Measurements from ENCODE around the gene EFNA1. TPM values are rescaled to one million over a fixed set of nuclear protein-coding genes. Genes with fewer than 3 reads are reported as not detected.

Gene EFNA1
- total and polyA plus RNA-seq, 2 experiments from 2014 or later, result 78.7 to 172 TPM

DNA sequence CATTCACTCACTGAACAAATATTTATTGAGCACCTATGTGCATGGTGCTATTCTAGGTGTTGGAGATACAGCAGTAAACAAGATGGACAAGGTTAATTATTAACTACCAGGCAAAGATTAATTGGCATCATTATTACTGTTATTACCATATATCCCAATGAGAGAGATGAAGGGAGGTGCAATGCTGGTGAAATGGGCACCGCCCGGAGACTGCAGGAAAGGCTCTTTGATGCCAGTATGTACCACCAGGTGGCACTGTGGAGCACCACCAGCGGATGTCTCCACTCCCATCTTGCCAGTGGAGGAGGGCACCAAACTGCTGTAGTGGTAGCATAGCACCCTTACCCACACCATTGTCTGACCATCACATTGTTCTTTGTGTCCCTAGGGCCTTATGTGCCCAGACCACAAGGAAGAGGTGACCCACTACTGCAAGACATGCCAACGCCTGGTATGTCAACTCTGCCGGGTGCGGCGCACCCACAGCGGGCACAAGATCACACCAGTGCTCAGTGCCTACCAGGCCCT, 48.9 kb downstream of the EFNA1 start:
- Histone ChIP-seq H3K27me3 (peaks cover 5% of the 10 kb centered on the region), H3K36me3 (replicated peaks; ENCODE audit: insufficient read depth, low read depth) (no peaks in the 10 kb centered on the region), H3K4me1 (ENCODE audit: insufficient read depth) (peaks cover 13% of the 10 kb centered on the region), H3K79me2 (peaks cover 10% of the 10 kb centered on the region), H3K9me3 (ENCODE audit: low read depth) (no peaks in the 10 kb centered on the region), H3K9me2 (replicated peaks; ENCODE audit: insufficient read depth) (no peaks in the 10 kb centered on the region), H3K27ac (no peak overlapping the region), H4K20me1 (ENCODE audit: insufficient read depth, poor library complexity, severe bottlenecking) (no peaks in the 10 kb centered on the region), H3K4me3 (no peak overlapping the region), H2AFZ (no peak overlapping the region), H3K4me2 (no peak overlapping the region)
- TF ChIP-seq, protein P1, sequence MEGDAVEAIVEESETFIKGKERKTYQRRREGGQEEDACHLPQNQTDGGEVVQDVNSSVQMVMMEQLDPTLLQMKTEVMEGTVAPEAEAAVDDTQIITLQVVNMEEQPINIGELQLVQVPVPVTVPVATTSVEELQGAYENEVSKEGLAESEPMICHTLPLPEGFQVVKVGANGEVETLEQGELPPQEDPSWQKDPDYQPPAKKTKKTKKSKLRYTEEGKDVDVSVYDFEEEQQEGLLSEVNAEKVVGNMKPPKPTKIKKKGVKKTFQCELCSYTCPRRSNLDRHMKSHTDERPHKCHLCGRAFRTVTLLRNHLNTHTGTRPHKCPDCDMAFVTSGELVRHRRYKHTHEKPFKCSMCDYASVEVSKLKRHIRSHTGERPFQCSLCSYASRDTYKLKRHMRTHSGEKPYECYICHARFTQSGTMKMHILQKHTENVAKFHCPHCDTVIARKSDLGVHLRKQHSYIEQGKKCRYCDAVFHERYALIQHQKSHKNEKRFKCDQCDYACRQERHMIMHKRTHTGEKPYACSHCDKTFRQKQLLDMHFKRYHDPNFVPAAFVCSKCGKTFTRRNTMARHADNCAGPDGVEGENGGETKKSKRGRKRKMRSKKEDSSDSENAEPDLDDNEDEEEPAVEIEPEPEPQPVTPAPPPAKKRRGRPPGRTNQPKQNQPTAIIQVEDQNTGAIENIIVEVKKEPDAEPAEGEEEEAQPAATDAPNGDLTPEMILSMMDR (IDR thresholded peaks at IDR 0.05; ENCODE audit: poor library complexity), result peak; percentile 78
- TF ChIP-seq EZH2 (IDR thresholded peaks at IDR 0.05; ENCODE audit: borderline replicate concordance), result no peak
- DNase-seq (ENCODE audit: low spot score), result peak; percentile 87
- WGBS (ENCODE audit: low lambda C conversion rate, missing lambda C conversion rate), result 65% methylated on average over 8 of the region's 8 CpGs

DNA sequence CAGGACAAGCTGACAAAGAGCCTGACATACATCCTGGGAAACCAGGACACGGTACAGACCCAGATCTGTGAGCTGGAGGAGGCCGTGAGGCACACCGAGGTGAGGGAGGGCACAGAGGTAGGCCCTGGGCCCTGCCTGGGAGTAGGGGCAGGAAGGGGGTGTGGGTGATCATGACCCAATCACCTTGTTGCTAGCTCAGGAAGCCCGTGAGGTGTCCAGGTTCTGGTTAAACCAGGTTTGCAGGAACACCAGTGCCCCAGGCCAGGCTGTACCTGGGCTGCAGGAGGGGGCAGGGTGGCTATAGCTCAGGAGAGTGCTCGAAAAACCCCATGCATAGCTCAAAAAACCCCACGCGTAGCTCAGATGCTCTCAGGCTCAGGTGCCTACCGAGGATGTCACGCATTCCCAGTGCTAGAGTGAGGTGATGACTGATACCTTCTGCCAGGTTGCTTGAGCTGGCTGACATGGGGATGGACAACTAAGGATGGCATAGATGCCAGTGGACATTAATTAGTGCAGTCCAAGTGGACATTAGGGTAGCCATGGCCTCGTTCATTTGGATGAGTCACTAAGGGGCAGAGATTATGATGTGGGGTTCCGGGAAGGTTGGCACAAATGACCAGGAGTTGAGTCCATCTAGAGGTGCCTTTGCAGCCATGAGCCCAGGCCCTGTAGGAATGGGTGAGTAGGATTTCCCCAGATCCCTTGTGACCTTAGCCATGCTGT, 49.7 kb downstream of the EFNA1 start:
- no peak for DNase-seq (ENCODE audit: low spot score)
- TF ChIP-seq EZH2 (IDR thresholded peaks at IDR 0.05; ENCODE audit: borderline replicate concordance) (no peak), EZH2phosphoT487 (IDR thresholded peaks at IDR 0.05; ENCODE audit: low read depth, severe bottlenecking, unreplicated experiment) (no peak)
- TF ChIP-seq, protein P1 (IDR thresholded peaks at IDR 0.05; ENCODE audit: poor library complexity), result no peak
- no peak overlapping the region for H3K27ac ChIP-seq
- no peak overlapping the region for H3K4me2 ChIP-seq
- no peaks in the 10 kb centered on the region for H3K9me3 ChIP-seq (ENCODE audit: low read depth)
- H4K20me1 ChIP-seq (ENCODE audit: insufficient read depth, poor library complexity, severe bottlenecking), result no peaks in the 10 kb centered on the region
- peaks cover 2% of the 10 kb centered on the region for H3K79me2 ChIP-seq
- 82% methylated on average over 11 of the region's 11 CpGs for WGBS (ENCODE audit: low lambda C conversion rate, missing lambda C conversion rate)
- peaks cover 8% of the 10 kb centered on the region for H3K4me1 ChIP-seq (ENCODE audit: insufficient read depth)
- no peak overlapping the region for H2AFZ ChIP-seq
- peaks cover 5% of the 10 kb centered on the region for H3K27me3 ChIP-seq
- H3K4me3 ChIP-seq, result no peak overlapping the region
- no peaks in the 10 kb centered on the region for H3K36me3 ChIP-seq (replicated peaks; ENCODE audit: insufficient read depth, low read depth)
- H3K9me2 ChIP-seq (replicated peaks; ENCODE audit: insufficient read depth), result no peaks in the 10 kb centered on the region

DNA sequence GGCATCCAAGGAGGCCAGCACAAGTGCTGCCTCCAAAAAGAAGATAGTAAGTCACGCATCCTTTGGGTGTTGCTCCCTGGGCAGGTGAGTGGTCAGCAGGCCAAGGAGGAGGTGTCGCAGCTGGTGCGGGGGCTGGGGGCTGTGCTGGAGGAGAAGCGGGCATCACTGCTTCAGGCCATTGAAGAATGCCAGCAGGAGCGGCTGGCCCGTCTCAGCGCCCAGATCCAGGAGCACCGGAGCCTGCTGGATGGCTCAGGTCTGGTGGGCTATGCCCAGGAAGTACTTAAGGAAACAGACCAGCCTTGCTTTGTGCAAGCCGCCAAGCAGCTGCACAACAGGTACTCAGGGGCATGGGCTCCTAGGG, 50.2 kb downstream of the EFNA1 start:
- DNase-seq (ENCODE audit: low spot score), result no peak
- no peak overlapping the region for H3K4me2 ChIP-seq
- H3K9me3 ChIP-seq (ENCODE audit: low read depth), result no peaks in the 10 kb centered on the region
- H3K4me3 ChIP-seq, result no peak overlapping the region
- H3K27me3 ChIP-seq, result peaks cover 5% of the 10 kb centered on the region
- WGBS (ENCODE audit: low lambda C conversion rate, missing lambda C conversion rate), result 97% methylated on average over 9 of the region's 9 CpGs
- H3K36me3 ChIP-seq (replicated peaks; ENCODE audit: insufficient read depth, low read depth), result no peaks in the 10 kb centered on the region
- no peak overlapping the region for H3K27ac ChIP-seq
- H3K9me2 ChIP-seq (replicated peaks; ENCODE audit: insufficient read depth), result no peaks in the 10 kb centered on the region
- peaks cover 7% of the 10 kb centered on the region for H3K4me1 ChIP-seq (ENCODE audit: insufficient read depth)
- H3K79me2 ChIP-seq, result no peaks in the 10 kb centered on the region
- no peak overlapping the region for H2AFZ ChIP-seq
- TF ChIP-seq, protein P1 (IDR thresholded peaks at IDR 0.05; ENCODE audit: poor library complexity), result no peak
- TF ChIP-seq EZH2 (IDR thresholded peaks at IDR 0.05; ENCODE audit: borderline replicate concordance), result no peak
- no peak for TF ChIP-seq EZH2phosphoT487 (IDR thresholded peaks at IDR 0.05; ENCODE audit: low read depth, severe bottlenecking, unreplicated experiment)
- no peaks in the 10 kb centered on the region for H4K20me1 ChIP-seq (ENCODE audit: insufficient read depth, poor library complexity, severe bottlenecking)
